Activated naive CD4-positive, alpha-beta T cell treated with anti-CD3 and anti-CD28 coated beads, Interleukin-2, amount 10 ng/mL, durations not matched to agents 7 days and 5 days (primary cell): ENCODE measurements around the gene ALG1.
"Not testable (repeated sequence)": the region's sequence is repeated elsewhere in the genome, so short reads cannot be mapped to it uniquely, and the experiment has no call there.

Experiments
- CTCF ChIA-PET: fragments of 350-600 bp; sonication (Branson Sonifier 250); formaldehyde crosslinking; loops from one replicate; lab custom pipeline; 2021; ENCODE audit warnings: antibody characterized with exemption; lab: Charles Lee
- DNase-seq: peaks from one replicate; pipeline ENCODE4 v3.0.0-alpha.2; 2020
- H3K27ac Mint-ChIP-seq: one replicate; pipeline ENCODE4 v1.8.0; 2021; ENCODE audit warnings: mild to moderate bottlenecking, moderate library complexity, mixed read lengths
- H3K27me3 Mint-ChIP-seq: one replicate; pipeline ENCODE4 v1.8.0; 2021; ENCODE audit warnings: mild to moderate bottlenecking, mixed read lengths
- H3K36me3 Mint-ChIP-seq: one replicate; pipeline ENCODE4 v1.8.0; 2021; ENCODE audit warnings: mixed read lengths
- H3K4me1 Mint-ChIP-seq: one replicate; pipeline ENCODE4 v1.8.0; 2021; ENCODE audit warnings: mixed read lengths
- H3K4me3 Mint-ChIP-seq: one replicate; pipeline ENCODE4 v1.8.0; 2021; ENCODE audit warnings: mild to moderate bottlenecking, moderate library complexity, mixed read lengths
- H3K9me3 Mint-ChIP-seq: one replicate; pipeline ENCODE4 v1.8.0; 2021; ENCODE audit warnings: mixed read lengths

Gene ALG1

GRCh38 chr16:5093081-5093480 is 21.4 kb downstream of the ALG1 start:
- H3K4me1 Mint-ChIP-seq = peaks cover 25% of the 10 kb centered on the region
- not testable (repeated sequence) for H3K4me3 Mint-ChIP-seq, H3K27me3 Mint-ChIP-seq, H3K9me3 Mint-ChIP-seq, DNase-seq, H3K36me3 Mint-ChIP-seq, H3K27ac Mint-ChIP-seq
- CTCF ChIA-PET = interaction anchor here (0.6 to 2.2 kb wide), 4 partner anchors 12 to 271 kb away, joined by 3 to 15 read pairs (median 3); no protein-coding TSS in a partner anchor

DNA sequence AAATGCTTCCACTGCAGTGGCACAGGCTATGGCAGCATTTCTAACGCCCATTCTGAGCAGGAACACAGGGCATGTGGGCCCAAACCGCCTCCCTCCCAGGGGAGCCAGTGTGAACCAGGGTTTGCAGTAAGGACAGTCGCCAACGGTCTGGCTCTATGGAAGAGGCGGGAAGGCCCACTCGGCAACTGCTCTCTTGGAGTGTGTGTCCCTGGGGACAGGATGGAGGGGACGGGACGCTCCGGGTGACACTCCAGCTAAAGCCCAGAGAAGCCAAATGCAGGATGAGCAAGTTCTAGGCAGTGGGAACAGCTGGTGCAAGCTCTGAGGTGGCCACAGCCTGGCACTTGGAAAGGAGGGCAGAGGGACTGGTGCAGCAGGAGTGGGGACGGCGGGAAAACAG is 22.1 kb downstream of the ALG1 start:
- H3K27ac Mint-ChIP-seq, CTCF ChIA-PET, DNase-seq, H3K4me3 Mint-ChIP-seq, H3K9me3 Mint-ChIP-seq, H3K27me3 Mint-ChIP-seq, H3K36me3 Mint-ChIP-seq: not testable (repeated sequence)
- H3K4me1 Mint-ChIP-seq = peaks cover 27% of the 10 kb centered on the region

DNA sequence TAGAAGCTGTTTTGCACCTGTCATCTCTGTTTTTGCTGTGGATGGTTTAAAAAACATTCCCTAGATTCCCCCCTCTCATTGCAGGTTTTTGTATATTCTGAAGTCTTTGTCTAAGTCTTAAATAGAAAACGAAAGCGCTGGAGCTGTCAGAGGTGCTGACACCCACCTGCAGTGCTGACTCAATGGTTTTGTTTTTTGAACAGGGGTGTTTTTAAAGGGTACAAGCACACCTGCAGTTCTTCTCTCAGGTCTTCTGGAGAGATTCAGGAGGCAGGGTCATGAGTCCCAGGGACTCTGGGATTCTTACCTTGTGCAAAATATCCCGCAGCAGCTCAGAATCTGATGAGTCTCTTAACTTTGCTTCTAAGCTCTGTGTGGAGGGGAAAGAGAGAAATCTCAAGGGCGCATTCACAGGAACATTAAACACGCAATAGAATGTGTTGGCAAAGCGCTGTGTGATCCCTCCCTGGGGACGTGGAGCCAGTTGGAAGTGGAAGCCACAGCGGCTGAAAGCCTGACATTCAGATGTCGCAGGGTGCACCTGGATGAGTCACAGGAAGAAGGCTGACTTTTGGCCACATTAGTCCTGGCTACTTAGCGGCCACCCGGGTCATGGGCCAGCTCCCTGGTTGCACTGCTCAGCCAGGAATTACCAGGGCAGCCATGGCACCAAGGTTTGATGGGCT is 23.6 kb downstream of the ALG1 start:
- peaks cover 12% of the 10 kb centered on the region for H3K27me3 Mint-ChIP-seq
- H3K4me3 Mint-ChIP-seq, DNase-seq, CTCF ChIA-PET, H3K9me3 Mint-ChIP-seq, H3K36me3 Mint-ChIP-seq: not testable (repeated sequence)
- peak overlapping the region; percentile 79 for H3K27ac Mint-ChIP-seq
- H3K4me1 Mint-ChIP-seq = peaks cover 29% of the 10 kb centered on the region

- peaks cover 22% of the 10 kb centered on the region for H3K27me3 Mint-ChIP-seq
- peaks cover 29% of the 10 kb centered on the region for H3K4me1 Mint-ChIP-seq
- DNase-seq, H3K36me3 Mint-ChIP-seq, H3K9me3 Mint-ChIP-seq, CTCF ChIA-PET: not testable (repeated sequence)
- H3K4me3 Mint-ChIP-seq = peak overlapping the region; percentile 88
- peak overlapping the region; percentile 91 for H3K27ac Mint-ChIP-seq
Observed at GRCh38 chr16:5096437-5097060, 24.9 kb downstream of the ALG1 start.

- DNase-seq = peak; percentile 49
- H3K9me3 Mint-ChIP-seq, CTCF ChIA-PET, H3K36me3 Mint-ChIP-seq: not testable (repeated sequence)
- Mint-ChIP-seq H3K27me3 (peaks cover 24% of the 10 kb centered on the region), H3K4me1 (peaks cover 27% of the 10 kb centered on the region), H3K4me3 (peak overlapping the region; percentile 88), H3K27ac (peak overlapping the region; percentile 91)
Observed at GRCh38 chr16:5097061-5097469, 25.4 kb downstream of the ALG1 start.

- peak within 1 kb of the TSS; percentile 97 for H3K27ac Mint-ChIP-seq
- H3K9me3 Mint-ChIP-seq, CTCF ChIA-PET, H3K36me3 Mint-ChIP-seq: not testable (repeated sequence)
- H3K4me1 Mint-ChIP-seq = peaks cover 24% of the 10 kb centered on the region
- H3K27me3 Mint-ChIP-seq = peaks cover 29% of the 10 kb centered on the region
- DNase-seq = peak; percentile 98
- peak within 1 kb of the TSS; percentile 88 for H3K4me3 Mint-ChIP-seq
Observed at GRCh38 chr16:5097470-5098220, 26.0 kb downstream of the ALG1 start, which contains the start of gene EEF2KMT. Gene EEF2KMT, minus strand, starts transcription at chr16:5097795. Its CDS starts 56 bp downstream, at chr16:5097739.

GRCh38 chr16:5098221-5099159 is 26.8 kb downstream of the ALG1 start:
- H3K4me3 Mint-ChIP-seq = peak overlapping the region; percentile 88

GRCh38 chr16:5099174-5099573 is 27.5 kb downstream of the ALG1 start:
- DNase-seq, H3K27ac Mint-ChIP-seq, H3K36me3 Mint-ChIP-seq, H3K9me3 Mint-ChIP-seq, CTCF ChIA-PET: not testable (repeated sequence)
- Mint-ChIP-seq H3K27me3 (peaks cover 29% of the 10 kb centered on the region), H3K4me3 (peak overlapping the region; percentile 72), H3K4me1 (peaks cover 24% of the 10 kb centered on the region)

More at GRCh38 chr16:5098221-5099159, 26.8 kb downstream of the ALG1 start:
- H3K9me3 Mint-ChIP-seq, H3K36me3 Mint-ChIP-seq, CTCF ChIA-PET: not testable (repeated sequence)
- DNase-seq = peak; percentile 82
- H3K4me1 Mint-ChIP-seq = peaks cover 24% of the 10 kb centered on the region
- H3K27ac Mint-ChIP-seq = peak overlapping the region; percentile 97
- peaks cover 29% of the 10 kb centered on the region for H3K27me3 Mint-ChIP-seq

- DNase-seq, H3K27ac Mint-ChIP-seq, CTCF ChIA-PET, H3K36me3 Mint-ChIP-seq, H3K4me1 Mint-ChIP-seq, H3K4me3 Mint-ChIP-seq, H3K9me3 Mint-ChIP-seq: not testable (repeated sequence)
- H3K27me3 Mint-ChIP-seq = peaks cover 29% of the 10 kb centered on the region
Observed at GRCh38 chr16:5103296-5104032, 31.8 kb downstream of the ALG1 start.

DNA sequence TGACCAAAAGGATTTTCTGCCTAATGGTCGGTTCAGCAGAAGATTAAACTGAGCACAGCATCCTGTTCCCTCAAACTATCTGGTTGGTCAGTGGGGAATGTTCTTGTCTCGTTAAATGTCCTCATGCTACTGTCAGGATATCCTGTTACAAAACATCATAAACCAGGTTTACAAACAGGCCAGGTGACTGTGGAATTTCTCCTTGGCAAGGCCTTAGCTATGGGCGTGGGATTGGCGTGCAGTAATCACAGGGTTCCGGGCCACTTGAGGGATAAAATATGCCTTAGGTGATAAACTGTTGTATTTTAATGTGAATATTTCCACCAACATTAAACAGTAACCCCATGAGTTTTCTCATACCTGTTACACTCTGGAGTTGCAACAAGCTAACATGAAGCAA is 33.4 kb downstream of the ALG1 start:
- H3K4me3 Mint-ChIP-seq, H3K36me3 Mint-ChIP-seq, H3K9me3 Mint-ChIP-seq, H3K4me1 Mint-ChIP-seq, DNase-seq, H3K27ac Mint-ChIP-seq: not testable (repeated sequence)
- peaks cover 20% of the 10 kb centered on the region for H3K27me3 Mint-ChIP-seq
- CTCF ChIA-PET = interaction anchor here (0.7 kb wide), 1 partner anchor 12 kb away, joined by 3 read pairs; no protein-coding TSS in a partner anchor

- no peak overlapping the region for H3K27ac Mint-ChIP-seq
- no peaks in the 10 kb centered on the region for H3K36me3 Mint-ChIP-seq
- H3K27me3 Mint-ChIP-seq = peaks cover 9% of the 10 kb centered on the region
- DNase-seq = no peak
- CTCF ChIA-PET = no interaction called here
- H3K4me1 Mint-ChIP-seq = no peaks in the 10 kb centered on the region
- H3K9me3 Mint-ChIP-seq = no peaks in the 10 kb centered on the region
- no peak overlapping the region for H3K4me3 Mint-ChIP-seq
Observed at GRCh38 chr16:5108505-5109158, 37.0 kb downstream of the ALG1 start.

DNA sequence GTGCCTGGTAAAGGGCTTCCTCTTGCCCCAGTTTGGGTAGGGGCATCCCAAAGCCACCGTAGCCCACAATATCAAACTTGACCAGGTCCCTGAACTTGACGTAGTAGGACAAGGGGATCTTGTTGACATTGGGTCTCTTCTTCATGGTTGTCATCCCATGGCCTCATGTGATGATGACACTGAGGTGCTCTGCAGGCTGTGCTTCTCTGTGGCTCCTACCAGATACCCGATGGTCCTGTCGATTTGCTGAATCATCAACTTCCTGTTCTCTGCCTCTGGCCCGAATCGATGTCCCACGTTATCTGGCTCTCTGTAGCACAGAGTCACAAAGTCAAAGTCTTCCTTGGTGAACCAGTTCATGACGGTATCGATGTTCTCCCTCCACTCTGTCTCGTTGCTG is 39.3 kb downstream of the ALG1 start:
- CTCF ChIA-PET, DNase-seq, H3K27ac Mint-ChIP-seq, H3K9me3 Mint-ChIP-seq, H3K36me3 Mint-ChIP-seq, H3K4me3 Mint-ChIP-seq, H3K4me1 Mint-ChIP-seq: not testable (repeated sequence)
- peaks cover 18% of the 10 kb centered on the region for H3K27me3 Mint-ChIP-seq

GRCh38 chr16:5116780-5117295 is 45.2 kb downstream of the ALG1 start:
- H3K9me3 Mint-ChIP-seq, DNase-seq, CTCF ChIA-PET, H3K4me3 Mint-ChIP-seq, H3K27ac Mint-ChIP-seq, H3K36me3 Mint-ChIP-seq, H3K4me1 Mint-ChIP-seq: not testable (repeated sequence)
- peaks cover 40% of the 10 kb centered on the region for H3K27me3 Mint-ChIP-seq
